Caco-2 (cell line): Measurements from ENCODE around the gene DNM2. TPM values are rescaled to one million over a fixed set of nuclear protein-coding genes. Genes with fewer than 3 reads are reported as not detected.
A peak's percentile ranks its signal among the peaks of the same experiment; 100 is the strongest.

Experiments used
- BruUV-seq: library from RNA; stranded (reverse); fragments of 400-500 nt; replicated peaks from 2 replicates; lab custom pipeline; 2021; lab: Mats Ljungman, UMichigan
- CTCF ChIA-PET: fragments of 300-600 bp; sonication (Branson Sonifier 250); formaldehyde crosslinking; loops from one replicate; lab custom pipeline; 2022; ENCODE audit warnings: antibody characterized with exemption; lab: Charles Lee
- POLR2A ChIA-PET: fragments of 300-600 bp; sonication (Branson Sonifier 250); formaldehyde crosslinking; loops from one replicate; lab custom pipeline; 2022; ENCODE audit warnings: antibody characterized with exemption; lab: Charles Lee
- DNase-seq, 2 experiments: peaks; one replicate each; pipeline versions ENCODE4 v3.0.0 to v3.0.0-alpha.2; 2020 to 2022
- H3K27me3 ChIP-seq: replicated peaks from 2 replicates; pipeline ENCODE4 v1.6.0; 2011; ENCODE audit warnings: low read length; ENCODE audit not compliant: control insufficient read depth, insufficient read depth
- H3K36me3 ChIP-seq: 2 replicates; pipeline ENCODE4 v1.5.1; 2011; ENCODE audit warnings: low read length; ENCODE audit not compliant: control insufficient read depth, insufficient read depth
- H3K4me1 ChIP-seq: fragments of 250-450 bp; sonication (Bioruptor Pico); 2 replicates; pipeline ENCODE4 v1.5.1; 2020; ENCODE audit warnings: mild to moderate bottlenecking
- H3K4me3 ChIP-seq: 2 replicates; pipeline ENCODE4 v1.5.1; 2011; ENCODE audit warnings: low read depth, mild to moderate bottlenecking, control low read depth, low read length
- H3K9me3 ChIP-seq: fragments of 250-450 bp; sonication (Bioruptor Pico); 2 replicates; pipeline ENCODE4 v1.5.1; 2020; ENCODE audit warnings: mild to moderate bottlenecking, moderate library complexity
- H3K27ac Mint-ChIP-seq: one replicate; pipeline ENCODE4 v1.8.0; 2022; ENCODE audit warnings: mixed read lengths; ENCODE audit not compliant: unreplicated experiment
- H3K27me3 Mint-ChIP-seq: one replicate; pipeline ENCODE4 v1.8.0; 2022; ENCODE audit warnings: mixed read lengths; ENCODE audit not compliant: insufficient read depth, unreplicated experiment
- H3K36me3 Mint-ChIP-seq: one replicate; pipeline ENCODE4 v1.8.0; 2022; ENCODE audit warnings: mild to moderate bottlenecking, mixed read lengths; ENCODE audit not compliant: insufficient read depth, unreplicated experiment
- H3K4me1 Mint-ChIP-seq: one replicate; pipeline ENCODE4 v1.8.0; 2022; ENCODE audit warnings: low read depth, mixed read lengths; ENCODE audit not compliant: unreplicated experiment
- H3K4me3 Mint-ChIP-seq: one replicate; pipeline ENCODE4 v1.8.0; 2022; ENCODE audit warnings: mild to moderate bottlenecking, moderate library complexity, mixed read lengths; ENCODE audit not compliant: unreplicated experiment
- H3K9me3 Mint-ChIP-seq: one replicate; pipeline ENCODE4 v1.8.0; 2022; ENCODE audit warnings: mixed read lengths; ENCODE audit not compliant: unreplicated experiment
- CTCF ChIP-seq, 2 experiments: fragments of 200-600 bp in 1 of 2; IDR thresholded peaks; 1 replicate in 1 of 2; 2 replicates in 1 of 2; pipeline versions ENCODE4 v1.5.1 to v1.8.0; 2011 to 2022; ENCODE audit warnings: antibody characterized with exemption in 1 of 2, control low read depth in 1 of 2, inconsistent platforms in 1 of 2, low read depth in 1 of 2, low read length in 1 of 2, mild to moderate bottlenecking in 1 of 2, moderate library complexity in 1 of 2; ENCODE audit not compliant: insufficient read depth in 1 of 2, severe bottlenecking in 1 of 2, unreplicated experiment in 1 of 2
- intact Hi-C: fragments of 100-400 bp; cut with micrococcal nuclease; formaldehyde crosslinking; loops from one replicate; pipeline ENCODE4 v1.10.0; 2022; ENCODE audit not compliant: unreplicated experiment
- total RNA-seq: library from RNA; stranded (reverse); gene quantifications from 2 replicates; pipeline ENCODE4 v1.2.3, GENCODE V29; 2022

Gene DNM2
- total RNA-seq, 1 experiment from 2014 or later, result 137 TPM

DNA sequence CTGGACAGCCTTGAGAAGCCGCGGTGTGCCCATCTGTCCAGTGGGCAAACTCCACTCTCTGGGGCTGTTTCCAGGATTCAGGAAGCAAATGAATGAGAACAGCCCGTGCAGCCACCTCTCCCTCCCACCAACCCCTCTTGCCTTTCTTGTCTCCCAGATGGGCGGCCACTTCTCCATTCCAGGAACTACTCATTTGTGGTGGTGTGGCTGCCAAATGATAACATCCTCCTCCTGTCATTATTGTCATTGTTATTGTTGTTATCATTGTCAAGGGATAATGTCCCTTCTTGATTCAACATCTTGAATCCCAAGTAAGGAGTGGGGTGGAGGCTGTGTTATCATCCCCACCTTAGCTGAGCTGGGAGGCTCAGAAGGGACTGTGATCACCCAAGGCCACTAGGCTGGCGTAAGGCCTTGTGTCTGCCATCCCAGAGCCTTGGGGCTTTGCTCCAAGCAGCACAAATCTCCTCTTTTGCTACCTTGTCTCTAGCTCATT is 1.6 kb downstream of the DNM2 start:
- H3K4me1 ChIP-seq, result 0 out of 2 replicates have a peak, but pooled peaks cover 5% of the 10 kb centered on the region
- Mint-ChIP-seq H3K4me3 (peak overlapping the region; percentile 93), H3K27me3 (no peaks in the 10 kb centered on the region), H3K27ac (peak overlapping the region; percentile 76), H3K4me1 (peaks cover 8% of the 10 kb centered on the region), H3K9me3 (no peaks in the 10 kb centered on the region), H3K36me3 (peaks cover 15% of the 10 kb centered on the region)
- intact Hi-C loops, result no loop called here
- no peak for TF ChIP-seq CTCF (IDR thresholded peaks at IDR 0.05; ENCODE audit: insufficient read depth in 1 of 2, low read depth in 1 of 2, low read length in 1 of 2, severe bottlenecking in 1 of 2, unreplicated experiment in 1 of 2)
- no peaks in the 10 kb centered on the region for H3K9me3 ChIP-seq
- CTCF ChIA-PET, result no interaction called here
- H3K4me3 ChIP-seq, result peak overlapping the region; percentile 99
- POLR2A ChIA-PET, result no interaction called here
- H3K36me3 ChIP-seq, result peaks cover 2% of the 10 kb centered on the region; the same call in 1 of the 2 replicates
- BruUV-seq, result TSS peak; percentile 20
- no peak for DNase-seq
- H3K27me3 ChIP-seq, result no peaks in the 10 kb centered on the region

GRCh38 chr19:10720607-10721125 is 2.8 kb downstream of the DNM2 start:
- no peak overlapping the region for H3K27ac Mint-ChIP-seq
- 0 out of 2 replicates have a peak, but pooled peaks cover 5% of the 10 kb centered on the region for H3K4me1 ChIP-seq
- POLR2A ChIA-PET, result no interaction called here
- no peak for TF ChIP-seq CTCF (IDR thresholded peaks at IDR 0.05; ENCODE audit: insufficient read depth in 1 of 2, low read depth in 1 of 2, low read length in 1 of 2, severe bottlenecking in 1 of 2, unreplicated experiment in 1 of 2)
- H3K27me3 ChIP-seq, result no peaks in the 10 kb centered on the region
- no peak overlapping the region for H3K4me3 Mint-ChIP-seq
- H3K9me3 Mint-ChIP-seq, result no peaks in the 10 kb centered on the region
- H3K36me3 Mint-ChIP-seq, result peaks cover 26% of the 10 kb centered on the region
- no peak for DNase-seq
- H3K4me3 ChIP-seq, result no peak overlapping the region
- CTCF ChIA-PET, result no interaction called here
- peaks cover 2% of the 10 kb centered on the region; the same call in 1 of the 2 replicates for H3K36me3 ChIP-seq
- no peaks in the 10 kb centered on the region for H3K9me3 ChIP-seq
- H3K4me1 Mint-ChIP-seq, result peaks cover 8% of the 10 kb centered on the region
- no peaks in the 10 kb centered on the region for H3K27me3 Mint-ChIP-seq
- no TSS peak for BruUV-seq
- intact Hi-C loops, result no loop called here

DNA sequence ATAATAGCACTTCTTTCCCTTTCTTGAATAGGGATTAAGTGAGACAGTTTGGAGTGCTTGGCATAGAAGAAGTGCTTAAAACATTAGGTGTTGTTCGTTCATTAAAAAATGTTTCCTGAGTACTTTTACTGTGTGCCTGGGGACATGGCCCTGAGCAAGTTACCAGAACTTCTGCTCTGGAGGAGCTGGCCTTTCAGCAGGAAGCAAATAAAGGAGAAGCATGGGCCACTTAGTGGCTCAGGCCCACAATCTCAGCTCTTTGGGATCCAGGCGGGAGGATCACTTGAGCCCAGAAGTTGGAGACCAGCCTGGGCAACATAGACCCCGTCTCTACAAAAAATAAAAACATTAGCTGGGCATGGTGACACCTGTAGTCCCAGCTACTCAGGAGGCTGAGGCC is 5.7 kb downstream of the DNM2 start:
- H3K4me3 Mint-ChIP-seq, result no peak overlapping the region
- H3K4me3 ChIP-seq, result no peak overlapping the region
- no peaks in the 10 kb centered on the region for H3K27me3 ChIP-seq
- BruUV-seq, result no TSS peak
- CTCF ChIA-PET, result no interaction called here
- peaks cover 35% of the 10 kb centered on the region for H3K36me3 Mint-ChIP-seq
- peaks cover 2% of the 10 kb centered on the region for H3K36me3 ChIP-seq
- H3K27ac Mint-ChIP-seq, result no peak overlapping the region
- intact Hi-C loops, result no loop called here
- H3K9me3 Mint-ChIP-seq, result no peaks in the 10 kb centered on the region
- 0 out of 2 replicates have a peak, but pooled peaks cover 5% of the 10 kb centered on the region for H3K4me1 ChIP-seq
- H3K27me3 Mint-ChIP-seq, result no peaks in the 10 kb centered on the region
- H3K4me1 Mint-ChIP-seq, result peaks cover 8% of the 10 kb centered on the region
- POLR2A ChIA-PET, result no interaction called here
- H3K9me3 ChIP-seq, result no peaks in the 10 kb centered on the region
- no peak for DNase-seq
- TF ChIP-seq CTCF (IDR thresholded peaks at IDR 0.05; ENCODE audit: insufficient read depth in 1 of 2, low read depth in 1 of 2, low read length in 1 of 2, severe bottlenecking in 1 of 2, unreplicated experiment in 1 of 2), result no peak
